ENCODE data around the gene MAD1L1.

DNA sequence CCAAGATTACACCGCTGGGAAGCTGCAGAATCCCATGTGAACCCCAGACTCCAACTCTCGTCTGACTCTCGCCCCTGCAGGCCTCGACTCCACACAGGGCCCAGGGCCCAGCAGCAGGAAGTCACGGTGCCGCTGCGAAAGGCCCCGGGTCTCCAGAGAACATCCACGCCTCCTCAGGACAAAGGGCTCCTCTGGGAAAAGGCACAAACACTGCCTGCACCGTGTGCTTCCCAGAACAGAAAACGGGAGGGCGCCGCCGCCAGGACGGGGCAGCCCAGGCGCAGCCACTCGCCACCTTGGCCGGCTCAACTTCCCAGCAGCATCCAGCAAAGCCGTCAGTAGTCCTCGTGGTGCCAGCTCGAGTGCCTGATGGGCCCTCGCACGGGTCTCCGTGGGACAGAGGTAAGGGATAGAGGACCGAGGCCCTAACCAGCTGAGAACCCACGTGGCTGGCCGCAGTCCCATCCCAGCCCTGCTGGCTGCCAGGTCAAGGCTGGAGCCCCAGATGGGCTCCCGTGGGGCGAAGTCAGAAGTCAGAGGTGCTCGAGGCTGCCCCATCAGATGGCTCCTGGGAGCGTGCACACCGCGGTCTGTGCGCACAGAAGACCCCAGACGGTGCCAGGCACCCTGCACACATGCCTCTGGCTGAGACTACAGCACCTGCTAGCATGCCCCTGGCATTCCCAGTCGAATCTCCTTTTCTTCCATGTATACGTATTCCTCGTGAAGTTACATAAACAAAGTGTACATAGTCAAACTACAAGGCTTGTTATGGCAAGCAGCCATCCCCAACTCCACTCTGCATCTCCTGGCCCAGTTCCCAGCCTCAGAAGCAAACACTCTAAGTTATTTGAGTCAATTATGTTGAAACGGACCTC is 60.2 kb downstream of the MAD1L1 start:
- TF ChIP-seq, protein P1, sequence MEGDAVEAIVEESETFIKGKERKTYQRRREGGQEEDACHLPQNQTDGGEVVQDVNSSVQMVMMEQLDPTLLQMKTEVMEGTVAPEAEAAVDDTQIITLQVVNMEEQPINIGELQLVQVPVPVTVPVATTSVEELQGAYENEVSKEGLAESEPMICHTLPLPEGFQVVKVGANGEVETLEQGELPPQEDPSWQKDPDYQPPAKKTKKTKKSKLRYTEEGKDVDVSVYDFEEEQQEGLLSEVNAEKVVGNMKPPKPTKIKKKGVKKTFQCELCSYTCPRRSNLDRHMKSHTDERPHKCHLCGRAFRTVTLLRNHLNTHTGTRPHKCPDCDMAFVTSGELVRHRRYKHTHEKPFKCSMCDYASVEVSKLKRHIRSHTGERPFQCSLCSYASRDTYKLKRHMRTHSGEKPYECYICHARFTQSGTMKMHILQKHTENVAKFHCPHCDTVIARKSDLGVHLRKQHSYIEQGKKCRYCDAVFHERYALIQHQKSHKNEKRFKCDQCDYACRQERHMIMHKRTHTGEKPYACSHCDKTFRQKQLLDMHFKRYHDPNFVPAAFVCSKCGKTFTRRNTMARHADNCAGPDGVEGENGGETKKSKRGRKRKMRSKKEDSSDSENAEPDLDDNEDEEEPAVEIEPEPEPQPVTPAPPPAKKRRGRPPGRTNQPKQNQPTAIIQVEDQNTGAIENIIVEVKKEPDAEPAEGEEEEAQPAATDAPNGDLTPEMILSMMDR (IDR thresholded peaks at IDR 0.05 in 8 of 11, conservative IDR thresholded peaks at IDR 0.05 in 3 of 11), result no peak
- TF ChIP-seq POLR2AphosphoS5 (IDR thresholded peaks at IDR 0.05) (peak in 1 of 3 donors; percentile 29), POLR2A (IDR thresholded peaks at IDR 0.05) (no peak)
